HG03095 (cell line): ENCODE data around the gene FGD6.
"Not testable (repeated sequence)": the region's sequence is repeated elsewhere in the genome, so short reads cannot be mapped to it uniquely, and the experiment has no call there.

ENCODE experiments used
- ATAC-seq: cut with Tn5 transposase; IDR thresholded peaks from one replicate; pipeline ENCODE4 v1.9.1; 2021; ENCODE audit warnings: moderate library complexity; ENCODE audit not compliant: unreplicated experiment

The FGD6 gene

GRCh38 chr12:95235621-95236020 is 18.4 kb upstream of the FGD6 start:
- not testable (repeated sequence) for ATAC-seq

GRCh38 chr12:95234187-95234586 is 16.9 kb upstream of the FGD6 start:
- not testable (repeated sequence) for ATAC-seq

GRCh38 chr12:95231190-95231589 is 13.9 kb upstream of the FGD6 start:
- no peak for ATAC-seq

- no peak for ATAC-seq
Observed at GRCh38 chr12:95230313-95230712, 13.0 kb upstream of the FGD6 start.

GRCh38 chr12:95229636-95230035 is 12.4 kb upstream of the FGD6 start:
- ATAC-seq, result no peak

GRCh38 chr12:95228617-95229016 is 11.3 kb upstream of the FGD6 start:
- no peak for ATAC-seq

- ATAC-seq, result no peak
Observed at GRCh38 chr12:95227818-95228356, 10.6 kb upstream of the FGD6 start.

GRCh38 chr12:95225645-95226212 is 8.5 kb upstream of the FGD6 start:
- no peak for ATAC-seq

GRCh38 chr12:95224202-95225170 is 7.2 kb upstream of the FGD6 start:
- ATAC-seq, result no peak

- no peak for ATAC-seq
Observed at GRCh38 chr12:95220726-95221125, 3.5 kb upstream of the FGD6 start.

- no peak for ATAC-seq
Observed at GRCh38 chr12:95220190-95220589, 2.9 kb upstream of the FGD6 start.

- ATAC-seq, result peak; percentile 1
Observed at GRCh38 chr12:95218150-95219133, 1.2 kb upstream of the FGD6 start.

- ATAC-seq, result peak; percentile 18
Observed at GRCh38 chr12:95216711-95217376, 423 bp downstream of the FGD6 start.

GRCh38 chr12:95215949-95216348 is 1.3 kb downstream of the FGD6 start:
- no peak for ATAC-seq

GRCh38 chr12:95214466-95214865 is 2.8 kb downstream of the FGD6 start:
- no peak for ATAC-seq

- ATAC-seq, result no peak
Observed at GRCh38 chr12:95213928-95214327, 3.3 kb downstream of the FGD6 start.

GRCh38 chr12:95213119-95213518 is 4.1 kb downstream of the FGD6 start:
- no peak for ATAC-seq

GRCh38 chr12:95212586-95212985 is 4.7 kb downstream of the FGD6 start:
- no peak for ATAC-seq

GRCh38 chr12:95208678-95209077 is 8.6 kb downstream of the FGD6 start:
- ATAC-seq, result no peak

GRCh38 chr12:95207407-95207806 is 9.9 kb downstream of the FGD6 start:
- no peak for ATAC-seq
